Measurements from ENCODE around the gene CCDC102A.

CCDC102A gene

GRCh38 chr16:57498031-57498430, 38.3 kb downstream of the CCDC102A start:
- no peak for DNase-seq

GRCh38 chr16:57497121-57497520, 39.2 kb downstream of the CCDC102A start:
- no peak for DNase-seq

- no peak for DNase-seq
Measured at GRCh38 chr16:57493767-57494166, 42.6 kb downstream of the CCDC102A start.

- DNase-seq = no peak
Measured at GRCh38 chr16:57489229-57489628, 47.1 kb downstream of the CCDC102A start.

- no peak for DNase-seq
Measured at GRCh38 chr16:57486858-57487834, 49.2 kb downstream of the CCDC102A start.

- no peak for DNase-seq
Measured at GRCh38 chr16:57485916-57486857, 50.2 kb downstream of the CCDC102A start, which contains the start of gene DOK4. TSS of gene DOK4 (minus strand) at chr16:57486493. CDS start at chr16:57479507, 6,986 bp downstream.

- no peak for DNase-seq
Measured at GRCh38 chr16:57485091-57485915, 51.1 kb downstream of the CCDC102A start.

- no peak for DNase-seq
Measured at GRCh38 chr16:57484515-57485005, 51.8 kb downstream of the CCDC102A start.

- no peak for DNase-seq
Measured at GRCh38 chr16:57483725-57484514, 52.5 kb downstream of the CCDC102A start.

- DNase-seq = no peak
Measured at GRCh38 chr16:57482845-57483545, 53.4 kb downstream of the CCDC102A start.

- no peak for DNase-seq
Measured at GRCh38 chr16:57481421-57481820, 55.0 kb downstream of the CCDC102A start.

GRCh38 chr16:57480754-57481230, 55.6 kb downstream of the CCDC102A start:
- DNase-seq = no peak

GRCh38 chr16:57479976-57480753, 56.2 kb downstream of the CCDC102A start:
- no peak for DNase-seq

- DNase-seq = peak; percentile 5
Measured at GRCh38 chr16:57479205-57479975, 57.0 kb downstream of the CCDC102A start.

- no peak for DNase-seq
Measured at GRCh38 chr16:57478396-57479204, 57.8 kb downstream of the CCDC102A start.

GRCh38 chr16:57477531-57478202, 58.7 kb downstream of the CCDC102A start:
- DNase-seq = peak; percentile 64
